PC-9 (cell line): Measurements from ENCODE around the gene INSYN1. TPM values are rescaled to one million over a fixed set of nuclear protein-coding genes. Genes with fewer than 3 reads are reported as not detected.

Experiments
- BruUV-seq: library from RNA; stranded (reverse); fragments of 400-500 nt; replicated peaks from 2 replicates; lab custom pipeline; 2021; lab: Mats Ljungman, UMichigan
- CTCF ChIA-PET: fragments of 300-600 bp; sonication (Branson Sonifier 250); formaldehyde crosslinking; loops from one replicate; lab custom pipeline; 2022; ENCODE audit warnings: antibody characterized with exemption; lab: Charles Lee
- POLR2A ChIA-PET: fragments of 300-600 bp; sonication (Branson Sonifier 250); formaldehyde crosslinking; loops from one replicate; lab custom pipeline; 2022; ENCODE audit warnings: antibody characterized with exemption; ENCODE audit not compliant: unreplicated experiment; lab: Charles Lee
- DNase-seq, 2 experiments: peaks; one replicate each; pipeline versions ENCODE4 v3.0.0 to v3.0.0-alpha.2; 2015 to 2022; ENCODE audit warnings: mixed read lengths in 1 of 2
- H2AFZ ChIP-seq: fragments of 200-600 bp; sonication (generic); 2 replicates; pipeline ENCODE4 v1.8.1; 2017; ENCODE audit warnings: antibody characterized with exemption
- H3F3A ChIP-seq: fragments of 200-600 bp; sonication (generic); 2 replicates; pipeline ENCODE4 v1.8.1; 2017; ENCODE audit warnings: antibody characterized with exemption, mild to moderate bottlenecking, low read depth; ENCODE audit not compliant: insufficient read depth
- H3K27ac ChIP-seq: fragments of 200-600 bp; sonication (generic); 2 replicates; pipeline ENCODE4 v1.6.1; 2016; ENCODE audit warnings: mixed run types
- H3K27me3 ChIP-seq: fragments of 200-600 bp; sonication (generic); 2 replicates; pipeline ENCODE4 v1.6.1; 2016; ENCODE audit warnings: low read depth, mixed run types; ENCODE audit not compliant: insufficient read depth
- H3K36me3 ChIP-seq: fragments of 200-600 bp; sonication (generic); 2 replicates; pipeline ENCODE4 v1.6.1; 2016; ENCODE audit warnings: low read depth, mixed run types
- H3K4me1 ChIP-seq: fragments of 200-600 bp; sonication (generic); replicated peaks from 2 replicates; pipeline ENCODE4 v1.6.1; 2016; ENCODE audit warnings: mixed run types; ENCODE audit not compliant: insufficient read depth
- H3K4me2 ChIP-seq: fragments of 200-600 bp; sonication (generic); 2 replicates; pipeline ENCODE4 v1.6.1; 2017; ENCODE audit warnings: mixed run types
- H3K4me3 ChIP-seq: fragments of 200-600 bp; sonication (generic); 2 replicates; pipeline ENCODE4 v1.6.1; 2016; ENCODE audit warnings: mixed run types
- H3K79me2 ChIP-seq: fragments of 200-600 bp; sonication (generic); 2 replicates; pipeline ENCODE4 v1.6.1; 2017; ENCODE audit warnings: low read depth, mixed run types
- H3K9me2 ChIP-seq: fragments of 200-600 bp; sonication (generic); 2 replicates; pipeline ENCODE4 v1.8.1; 2017; ENCODE audit warnings: mild to moderate bottlenecking; ENCODE audit not compliant: insufficient read depth
- H3K9me3 ChIP-seq: fragments of 200-600 bp; sonication (generic); 2 replicates; pipeline ENCODE4 v1.8.1; 2016; ENCODE audit warnings: low read depth; ENCODE audit not compliant: insufficient read depth
- H4K20me1 ChIP-seq: fragments of 200-600 bp; sonication (generic); 2 replicates; pipeline ENCODE4 v1.8.1; 2017; ENCODE audit not compliant: insufficient read depth
- EZH2 ChIP-seq: fragments of 200-600 bp; sonication (generic); IDR thresholded peaks from 2 replicates; pipeline ENCODE4 v1.8.0; 2017; ENCODE audit warnings: antibody characterized with exemption, low read depth
- intact Hi-C: fragments of 100-400 bp; cut with micrococcal nuclease; formaldehyde crosslinking; loops from one replicate; pipeline ENCODE4 v1.10.0; 2022; ENCODE audit not compliant: unreplicated experiment
- total RNA-seq: library from RNA; stranded (reverse); gene quantifications from 2 replicates; pipeline ENCODE4 v1.2.3, GENCODE V29; 2021
- TF ChIP-seq, protein P1 (sequence below): fragments of 200-600 bp; sonication (generic); conservative IDR thresholded peaks from 2 replicates; pipeline ENCODE4 v1.6.1; 2017; ENCODE audit warnings: mixed run types, antibody characterized with exemption, mild to moderate bottlenecking, moderate library complexity

INSYN1 gene
- total RNA-seq, 1 experiment from 2014 or later: not detected

DNA sequence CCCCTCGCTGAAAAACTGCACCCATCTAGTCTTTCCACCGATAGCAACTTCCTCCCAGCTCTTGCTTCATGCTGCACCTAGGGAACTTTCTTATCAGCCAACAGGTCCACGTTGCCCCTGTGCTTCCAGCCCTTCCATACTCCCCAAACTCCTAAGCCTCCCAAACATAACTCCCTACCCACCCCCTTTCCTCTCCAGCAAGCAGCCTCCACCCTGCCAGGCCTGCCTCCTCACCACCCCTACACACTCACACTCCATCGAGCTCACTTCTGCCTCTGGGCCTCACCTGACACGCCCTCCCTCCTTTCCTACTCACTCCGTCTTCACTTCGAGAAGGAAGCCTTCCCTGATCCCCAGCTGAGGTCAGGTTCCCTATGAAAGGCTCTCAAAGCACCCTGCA is 8.1 kb downstream of the INSYN1 start:
- no peaks in the 10 kb centered on the region for H3K36me3 ChIP-seq
- BruUV-seq: no TSS peak
- H3K27me3 ChIP-seq: 0 out of 2 replicates have a peak, but pooled peaks cover 6% of the 10 kb centered on the region
- no peaks in the 10 kb centered on the region for H3K79me2 ChIP-seq
- H3K9me3 ChIP-seq: no peaks in the 10 kb centered on the region
- no peak for DNase-seq
- no peak overlapping the region for H3K4me2 ChIP-seq
- TF ChIP-seq, protein P1, sequence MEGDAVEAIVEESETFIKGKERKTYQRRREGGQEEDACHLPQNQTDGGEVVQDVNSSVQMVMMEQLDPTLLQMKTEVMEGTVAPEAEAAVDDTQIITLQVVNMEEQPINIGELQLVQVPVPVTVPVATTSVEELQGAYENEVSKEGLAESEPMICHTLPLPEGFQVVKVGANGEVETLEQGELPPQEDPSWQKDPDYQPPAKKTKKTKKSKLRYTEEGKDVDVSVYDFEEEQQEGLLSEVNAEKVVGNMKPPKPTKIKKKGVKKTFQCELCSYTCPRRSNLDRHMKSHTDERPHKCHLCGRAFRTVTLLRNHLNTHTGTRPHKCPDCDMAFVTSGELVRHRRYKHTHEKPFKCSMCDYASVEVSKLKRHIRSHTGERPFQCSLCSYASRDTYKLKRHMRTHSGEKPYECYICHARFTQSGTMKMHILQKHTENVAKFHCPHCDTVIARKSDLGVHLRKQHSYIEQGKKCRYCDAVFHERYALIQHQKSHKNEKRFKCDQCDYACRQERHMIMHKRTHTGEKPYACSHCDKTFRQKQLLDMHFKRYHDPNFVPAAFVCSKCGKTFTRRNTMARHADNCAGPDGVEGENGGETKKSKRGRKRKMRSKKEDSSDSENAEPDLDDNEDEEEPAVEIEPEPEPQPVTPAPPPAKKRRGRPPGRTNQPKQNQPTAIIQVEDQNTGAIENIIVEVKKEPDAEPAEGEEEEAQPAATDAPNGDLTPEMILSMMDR: no peak
- no peak for TF ChIP-seq EZH2
- intact Hi-C loops: no loop called here
- POLR2A ChIA-PET: no interaction called here
- H3K9me2 ChIP-seq: no peaks in the 10 kb centered on the region
- peaks cover 15% of the 10 kb centered on the region; the same call in 1 of the 2 replicates for H3K4me1 ChIP-seq
- CTCF ChIA-PET: no interaction called here
- no peak overlapping the region for H3K4me3 ChIP-seq
- no peak overlapping the region for H2AFZ ChIP-seq
- H3F3A ChIP-seq: no peaks in the 10 kb centered on the region
- H3K27ac ChIP-seq: no peak overlapping the region
- no peaks in the 10 kb centered on the region for H4K20me1 ChIP-seq

DNA sequence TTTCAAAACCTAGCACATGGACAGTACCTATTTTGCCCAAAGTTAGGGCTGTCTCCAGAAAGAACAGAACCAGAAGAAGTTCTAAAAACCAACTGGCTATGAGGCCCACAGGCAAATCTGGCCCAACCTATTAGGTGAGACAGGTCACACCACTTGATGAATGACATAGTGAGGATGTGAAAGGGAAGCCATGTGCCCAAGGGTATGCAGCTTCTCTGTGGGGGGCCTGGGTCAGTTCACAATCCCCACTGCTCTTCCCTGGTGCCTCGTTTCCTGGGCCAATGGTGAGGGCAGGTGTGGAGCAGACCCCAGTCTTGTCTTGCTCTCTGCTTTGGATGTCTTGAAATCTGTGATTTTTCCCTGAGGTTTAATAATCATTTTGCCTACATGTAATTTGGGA is 8.9 kb downstream of the INSYN1 start:
- Histone ChIP-seq H3K4me2 (no peak overlapping the region), H3K4me3 (no peak overlapping the region), H3F3A (no peaks in the 10 kb centered on the region), H2AFZ (no peak overlapping the region), H3K9me3 (no peaks in the 10 kb centered on the region), H4K20me1 (no peaks in the 10 kb centered on the region), H3K27ac (no peak overlapping the region), H3K9me2 (no peaks in the 10 kb centered on the region), H3K27me3 (0 out of 2 replicates have a peak, but pooled peaks cover 6% of the 10 kb centered on the region), H3K79me2 (no peaks in the 10 kb centered on the region), H3K4me1 (peaks cover 15% of the 10 kb centered on the region; the same call in 1 of the 2 replicates), H3K36me3 (no peaks in the 10 kb centered on the region)
- ChIA-PET POLR2A (no interaction called here), CTCF (interaction anchor here (0.6 kb wide), 2 partner anchors 17 to 1059 kb away, joined by 3 to 4 read pairs; no protein-coding TSS in a partner anchor)
- intact Hi-C loops: no loop called here
- no TSS peak for BruUV-seq
- no peak for DNase-seq
- no peak for TF ChIP-seq EZH2
- TF ChIP-seq, protein P1: no peak

DNA sequence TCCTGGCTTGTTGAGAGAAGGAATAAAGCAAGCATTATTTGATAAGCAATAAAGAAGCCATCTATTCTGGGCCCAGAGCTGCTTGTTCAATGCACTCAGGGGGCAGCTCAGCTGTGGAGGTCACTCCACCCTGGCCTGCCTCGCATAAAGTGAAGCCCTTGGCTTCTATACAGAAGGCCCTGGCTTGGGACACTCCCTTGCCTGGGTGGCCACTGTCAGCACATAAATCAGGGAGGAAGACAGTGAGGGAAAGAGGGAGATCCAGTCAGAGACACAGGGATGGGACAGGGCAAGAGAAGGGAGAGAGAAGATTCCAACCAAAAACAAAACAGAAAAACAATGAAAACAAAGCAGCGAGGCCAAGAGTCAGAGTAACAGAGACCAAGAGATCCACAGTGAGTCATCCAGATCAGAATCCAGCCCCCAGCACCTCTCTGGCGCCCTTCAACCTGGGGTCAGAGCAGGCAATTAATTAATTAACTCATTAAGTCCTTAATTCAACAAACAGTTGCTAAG is 11.8 kb downstream of the INSYN1 start:
- Histone ChIP-seq H3K4me1 (peaks cover 7% of the 10 kb centered on the region; the same call in 1 of the 2 replicates), H4K20me1 (no peaks in the 10 kb centered on the region), H3K4me3 (no peak overlapping the region), H3K9me3 (no peaks in the 10 kb centered on the region), H3K4me2 (no peak overlapping the region), H3F3A (no peaks in the 10 kb centered on the region), H3K27ac (no peak overlapping the region), H3K36me3 (no peaks in the 10 kb centered on the region), H3K9me2 (no peaks in the 10 kb centered on the region), H2AFZ (no peak overlapping the region), H3K27me3 (0 out of 2 replicates have a peak, but pooled peaks cover 3% of the 10 kb centered on the region), H3K79me2 (no peaks in the 10 kb centered on the region)
- intact Hi-C loops: no loop called here
- CTCF ChIA-PET: no interaction called here
- POLR2A ChIA-PET: no interaction called here
- TF ChIP-seq, protein P1: no peak
- no peak for TF ChIP-seq EZH2
- DNase-seq: no peak
- BruUV-seq: no TSS peak
